Fibroblast of pulmonary artery (primary cell): ENCODE measurements around the gene S100A6.

Source experiments
- DNase-seq: peaks from one replicate; pipeline ENCODE4 v3.0.0-alpha.2; 2010; ENCODE audit warnings: low read depth
- H3K4me3 ChIP-seq: replicated peaks from 2 replicates; pipeline ENCODE4 v1.5.1; 2011; ENCODE audit warnings: low read depth, mild to moderate bottlenecking, control low read depth, low read length, moderate library complexity
- CTCF ChIP-seq: IDR thresholded peaks from 2 replicates; pipeline ENCODE4 v1.5.1; 2011; ENCODE audit warnings: mild to moderate bottlenecking, control low read depth, low read length, inconsistent platforms; ENCODE audit errors: missing control alignments

The S100A6 gene

GRCh38 chr1:153494976-153495535, 40.7 kb downstream of the S100A6 start:
- DNase-seq, result peak; percentile 71
- H3K4me3 ChIP-seq, result no peak overlapping the region
- TF ChIP-seq CTCF, result peak; percentile 98

GRCh38 chr1:153493343-153493960, 42.3 kb downstream of the S100A6 start:
- H3K4me3 ChIP-seq, result no peak overlapping the region
- no peak for TF ChIP-seq CTCF
- DNase-seq, result no peak

- no peak overlapping the region for H3K4me3 ChIP-seq
Measured at GRCh38 chr1:153490272-153491051, 45.3 kb downstream of the S100A6 start.

GRCh38 chr1:153488731-153489130, 47.1 kb downstream of the S100A6 start:
- TF ChIP-seq CTCF, result no peak
- no peak overlapping the region for H3K4me3 ChIP-seq
- no peak for DNase-seq

More at GRCh38 chr1:153490272-153491051, 45.3 kb downstream of the S100A6 start:
- DNase-seq, result peak; percentile 96
- no peak for TF ChIP-seq CTCF

- H3K4me3 ChIP-seq, result no peak overlapping the region
Measured at GRCh38 chr1:153487707-153488106, 48.1 kb downstream of the S100A6 start.

GRCh38 chr1:153485863-153486262, 49.9 kb downstream of the S100A6 start:
- no peak for DNase-seq
- no peak for TF ChIP-seq CTCF
- no peak overlapping the region for H3K4me3 ChIP-seq

More at GRCh38 chr1:153487707-153488106, 48.1 kb downstream of the S100A6 start:
- no peak for DNase-seq
- no peak for TF ChIP-seq CTCF
